Measurements from ENCODE around the gene ASAP3. TPM values are rescaled to one million over a fixed set of nuclear protein-coding genes. Genes with fewer than 3 reads are reported as not detected.

The ASAP3 gene
- total RNA-seq, 1 donor from 2014 or later: 35.9 TPM

GRCh38 chr1:23449958-23450357 lies 34.0 kb downstream of the ASAP3 start:
- Histone ChIP-seq H3K4me3 (no peak overlapping the region), H3K36me3 (peaks cover 13% of the 10 kb centered on the region), H3K9me3 (no peaks in the 10 kb centered on the region), H3K27ac (no peak overlapping the region), H3K27me3 (no peaks in the 10 kb centered on the region), H3K4me1 (peaks cover 33% of the 10 kb centered on the region)
- intact Hi-C loops (cut with DNase I): no loop called here
- TF ChIP-seq CTCF (IDR thresholded peaks at IDR 0.05): no peak
- ATAC-seq: no peak
- DNase-seq: peak; percentile 73

GRCh38 chr1:23449306-23449705 lies 34.7 kb downstream of the ASAP3 start:
- no peaks in the 10 kb centered on the region for H3K27me3 ChIP-seq
- intact Hi-C loops (cut with DNase I): no loop called here
- DNase-seq (no peak), ATAC-seq (no peak)
- TF ChIP-seq CTCF (IDR thresholded peaks at IDR 0.05): no peak
- H3K4me1 ChIP-seq: peaks cover 39% of the 10 kb centered on the region
- H3K4me3 ChIP-seq: no peak overlapping the region
- no peaks in the 10 kb centered on the region for H3K9me3 ChIP-seq
- no peak overlapping the region for H3K27ac ChIP-seq
- H3K36me3 ChIP-seq: peaks cover 13% of the 10 kb centered on the region

- Histone ChIP-seq H3K4me1 (peaks cover 40% of the 10 kb centered on the region), H3K27ac (no peak overlapping the region), H3K27me3 (no peaks in the 10 kb centered on the region), H3K9me3 (no peaks in the 10 kb centered on the region), H3K36me3 (peaks cover 13% of the 10 kb centered on the region), H3K4me3 (no peak overlapping the region)
- DNase-seq (no peak), ATAC-seq (no peak)
- intact Hi-C loops (cut with DNase I): no loop called here
- TF ChIP-seq CTCF (IDR thresholded peaks at IDR 0.05): no peak
Observed at GRCh38 chr1:23448846-23449245, 35.1 kb downstream of the ASAP3 start.

GRCh38 chr1:23446661-23447310 lies 37.2 kb downstream of the ASAP3 start:
- intact Hi-C loops (cut with DNase I): no loop called here
- ATAC-seq (no peak), DNase-seq (no peak)
- no peak for TF ChIP-seq CTCF (IDR thresholded peaks at IDR 0.05)
- peaks cover 31% of the 10 kb centered on the region for H3K4me1 ChIP-seq
- peaks cover 13% of the 10 kb centered on the region for H3K36me3 ChIP-seq
- no peak overlapping the region for H3K27ac ChIP-seq
- H3K27me3 ChIP-seq: no peaks in the 10 kb centered on the region
- H3K9me3 ChIP-seq: no peaks in the 10 kb centered on the region
- H3K4me3 ChIP-seq: no peak overlapping the region

- H3K27me3 ChIP-seq: no peaks in the 10 kb centered on the region
- intact Hi-C loops (cut with DNase I): no loop called here
- peaks cover 17% of the 10 kb centered on the region for H3K4me1 ChIP-seq
- no peak for TF ChIP-seq CTCF (IDR thresholded peaks at IDR 0.05)
- H3K4me3 ChIP-seq: peak overlapping the region; percentile 40
- no peaks in the 10 kb centered on the region for H3K9me3 ChIP-seq
- H3K27ac ChIP-seq: peak overlapping the region; percentile 75
- DNase-seq (no peak), ATAC-seq (peak; percentile 3)
- peaks cover 6% of the 10 kb centered on the region for H3K36me3 ChIP-seq
Observed at GRCh38 chr1:23444596-23445390, 39.2 kb downstream of the ASAP3 start.
